NCI-H1930 (cell line): ENCODE measurements around the gene KRT40.
A peak's percentile ranks its signal among the peaks of the same experiment; 100 is the strongest.

ENCODE experiments used
- DNase-seq, 2 experiments: peaks; one replicate each; lab custom pipeline; 2025; lab: John Stamatoyannopoulos, UW

KRT40 gene

DNA sequence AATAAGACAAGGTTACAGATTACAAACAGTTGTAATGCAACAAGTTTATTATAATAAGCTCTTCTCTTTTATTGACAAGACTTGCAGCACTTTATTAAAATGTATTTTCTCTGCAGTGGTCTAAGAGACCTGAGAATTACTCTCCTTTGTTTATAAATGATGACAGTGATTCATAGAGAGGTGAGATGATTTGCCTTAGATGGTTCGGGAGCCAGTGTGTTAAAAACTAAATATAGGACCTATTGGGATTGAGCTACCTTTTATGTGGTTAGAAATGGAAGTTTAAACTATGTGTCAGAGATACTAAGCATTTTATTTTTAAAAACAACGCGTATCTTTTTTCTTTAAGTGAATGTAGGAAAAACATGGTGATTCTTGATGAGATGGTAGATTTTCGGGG lies 12.7 kb upstream of the KRT40 start:
- no peak for DNase-seq

DNA sequence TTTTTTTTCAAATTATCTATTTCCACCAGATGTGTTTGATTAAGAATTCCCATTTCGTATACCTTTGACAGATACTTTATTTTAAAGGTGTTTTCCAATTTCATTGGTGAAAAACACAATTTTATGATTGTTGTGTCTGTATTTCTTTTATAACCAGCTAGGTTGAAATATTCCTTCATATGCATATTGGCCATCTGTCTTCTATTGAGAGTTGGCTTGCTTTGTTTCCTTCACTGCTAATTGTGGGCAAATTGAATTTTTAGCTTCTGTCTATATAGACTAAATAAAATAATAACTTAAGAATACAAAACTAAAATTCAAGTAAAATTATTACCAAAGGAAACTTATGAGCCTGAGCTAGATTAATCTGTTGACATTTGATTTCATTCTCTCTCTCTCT lies 11.0 kb upstream of the KRT40 start:
- DNase-seq: no peak

DNA sequence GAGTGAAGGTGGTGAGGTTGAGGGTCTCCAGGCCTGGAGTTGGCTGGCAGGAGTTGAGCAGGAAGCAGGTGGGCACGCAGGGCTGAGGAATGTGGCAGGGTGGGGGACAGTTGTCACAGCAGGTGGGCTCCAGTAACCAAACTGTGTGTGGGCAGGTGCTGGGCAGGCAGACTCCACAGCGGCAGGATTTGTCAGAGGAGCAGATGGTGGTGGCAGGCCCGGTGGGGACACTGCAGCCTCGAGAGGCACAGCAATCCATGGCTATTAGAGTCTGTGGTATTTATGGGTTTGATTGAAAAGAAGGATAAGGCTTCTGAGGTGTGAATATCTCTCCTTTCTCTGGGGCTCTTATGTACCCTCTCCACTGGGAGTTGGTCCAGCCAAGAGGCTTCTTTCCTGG lies 9.7 kb upstream of the KRT40 start, which contains the start of gene KRTAP3-3:
TSS of gene KRTAP3-3 (minus strand) at position 326 of the 400 bp plus-strand sequence. CDS start at position 259, 67 bp downstream.
- peak; percentile 81 to 90 for DNase-seq

DNA sequence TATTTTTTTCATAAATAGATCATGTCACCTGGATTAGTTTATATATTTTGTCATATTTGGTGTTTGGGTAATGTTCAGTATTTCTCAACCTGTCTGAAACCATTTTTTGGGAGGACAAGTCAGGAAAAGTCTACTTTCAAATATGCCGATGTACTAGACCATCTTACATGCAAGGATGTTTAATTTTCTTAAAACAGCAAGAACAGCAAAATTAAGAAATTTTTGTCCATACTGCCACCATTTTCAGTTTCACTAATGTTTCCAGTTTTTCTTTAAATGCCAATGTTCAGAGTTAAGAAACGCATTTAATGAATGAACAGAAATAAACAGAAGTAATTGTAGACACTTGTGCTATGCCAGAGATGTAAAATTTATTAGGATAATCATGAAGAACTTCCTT lies 9.0 kb upstream of the KRT40 start:
- no peak for DNase-seq

DNA sequence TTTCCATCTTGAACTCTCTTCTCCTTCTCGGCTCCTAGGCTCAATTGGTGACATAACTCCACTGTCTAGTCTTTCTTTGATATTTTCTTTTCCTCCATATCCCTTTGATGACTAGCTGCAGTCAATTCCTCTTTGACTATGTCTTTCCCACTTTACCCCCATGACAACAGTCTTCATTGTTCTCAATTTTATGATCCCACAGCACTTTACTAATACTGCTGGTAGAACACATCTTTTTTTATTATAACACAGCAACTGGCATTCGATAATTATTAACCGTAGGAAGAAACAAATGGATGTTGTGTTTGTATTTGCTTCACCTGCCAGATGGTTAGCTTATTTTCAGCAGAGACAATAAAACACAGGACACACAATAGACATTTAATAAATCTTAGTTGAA lies 8.5 kb upstream of the KRT40 start:
- no peak for DNase-seq

DNA sequence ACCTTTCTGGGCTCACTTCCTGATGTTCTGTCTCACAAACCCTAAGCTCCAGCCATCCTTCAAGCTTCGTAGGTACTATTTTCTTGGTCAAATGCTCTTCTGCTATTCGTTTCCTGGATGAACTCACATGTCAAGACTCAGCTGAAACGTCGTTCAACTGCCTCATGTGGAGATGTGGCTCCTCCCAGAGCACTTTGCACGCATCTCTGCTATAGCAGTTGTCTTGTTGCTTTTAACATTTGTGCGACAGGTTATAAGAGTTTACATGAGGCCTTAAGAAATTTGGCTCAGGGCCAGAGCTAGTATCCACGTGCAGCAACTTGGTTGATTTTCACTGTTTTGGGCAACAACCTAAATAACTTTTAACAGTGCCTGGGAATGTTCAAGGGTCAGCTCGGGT lies 2.8 kb upstream of the KRT40 start:
- DNase-seq: no peak

DNA sequence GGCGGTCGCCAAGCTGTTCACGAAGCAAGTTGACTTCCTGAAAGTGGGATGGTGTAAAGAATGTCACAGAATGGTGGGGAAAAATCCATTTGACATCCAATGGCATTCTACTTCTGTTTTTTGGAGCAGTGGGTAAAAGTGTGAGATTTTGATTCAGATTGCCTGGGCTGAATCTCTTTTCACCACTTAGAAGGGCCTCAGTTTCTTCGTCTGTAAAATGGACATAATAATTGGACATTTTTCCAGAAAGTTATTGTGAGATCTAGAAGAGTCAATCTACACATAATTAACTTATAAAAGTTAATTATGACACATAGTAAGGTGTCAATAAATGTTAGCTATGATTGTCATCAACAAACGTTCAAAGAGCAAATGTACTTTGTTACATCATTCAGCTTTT lies 3.0 kb downstream of the KRT40 start:
- no peak for DNase-seq

GRCh38 chr17:40980596-40980995 lies 3.5 kb downstream of the KRT40 start:
- no peak for DNase-seq

DNA sequence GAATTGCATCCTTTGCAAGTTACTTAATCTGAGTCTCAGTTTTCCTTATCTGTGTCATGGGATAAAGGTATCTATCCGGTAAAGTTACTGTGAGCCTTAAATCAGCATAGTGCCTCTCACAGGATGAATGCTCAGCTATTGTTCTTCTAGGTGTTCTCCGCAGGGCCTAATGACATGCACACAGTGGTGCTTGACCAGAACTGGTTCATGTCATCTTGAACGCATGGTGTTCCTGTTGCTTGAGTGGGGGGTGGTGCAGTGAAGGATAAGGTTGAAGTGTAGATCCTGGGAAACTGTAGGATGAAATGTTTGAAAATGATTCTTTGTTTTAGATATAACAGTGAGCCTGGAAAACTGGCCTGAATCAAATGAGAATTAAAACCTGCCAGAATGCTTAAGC lies 4.0 kb downstream of the KRT40 start:
- no peak for DNase-seq

- no peak for DNase-seq
Measured at GRCh38 chr17:40978575-40979151, 5.5 kb downstream of the KRT40 start.

DNA sequence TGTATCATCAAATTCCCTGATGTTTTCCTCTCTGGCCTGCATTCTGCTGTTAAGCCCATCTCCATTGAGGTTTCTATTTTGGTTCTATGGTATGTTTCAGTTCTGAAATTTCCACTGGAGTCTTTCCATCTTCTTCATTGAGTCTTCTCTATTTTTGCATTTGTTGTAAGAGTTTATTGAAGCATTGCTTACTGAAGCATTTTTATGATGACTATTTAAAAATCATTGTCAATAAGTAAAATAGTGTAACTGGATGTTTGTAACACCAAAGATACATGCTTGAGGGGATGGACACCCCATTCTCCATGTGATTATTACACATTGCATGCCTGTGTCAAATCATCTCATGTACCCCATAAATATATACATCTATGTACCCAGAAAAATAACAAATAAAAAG lies 8.6 kb downstream of the KRT40 start:
- no peak for DNase-seq

DNA sequence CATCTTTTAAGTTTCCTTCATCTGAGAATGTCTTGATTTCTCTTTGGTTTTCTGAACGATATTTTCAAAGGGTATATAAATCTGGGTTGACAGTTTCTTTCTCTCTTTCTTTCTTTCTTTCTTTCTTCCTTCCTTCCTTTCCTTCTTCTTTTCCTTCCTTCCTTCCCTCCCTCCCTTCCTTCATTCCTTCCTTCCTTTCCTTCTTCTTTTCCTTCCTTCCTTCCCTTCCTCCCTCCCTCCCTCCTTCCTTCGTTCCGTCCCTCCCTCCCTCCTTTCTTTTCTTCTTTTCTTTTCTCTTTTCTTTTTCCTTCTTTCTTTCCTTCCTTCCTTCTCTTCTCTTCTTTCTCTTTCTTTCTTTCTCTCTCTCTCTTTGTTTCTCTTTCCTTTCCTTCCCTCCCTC lies 9.8 kb downstream of the KRT40 start:
- DNase-seq: no peak

GRCh38 chr17:40967582-40967981 lies 16.5 kb downstream of the KRT40 start:
- no peak for DNase-seq

- DNase-seq: no peak
Measured at GRCh38 chr17:40966848-40967247, 17.3 kb downstream of the KRT40 start, which contains the start of gene KRT39. Gene KRT39 (minus strand): TSS chr17:40966948. CDS start chr17:40966856, 92 bp downstream.

DNA sequence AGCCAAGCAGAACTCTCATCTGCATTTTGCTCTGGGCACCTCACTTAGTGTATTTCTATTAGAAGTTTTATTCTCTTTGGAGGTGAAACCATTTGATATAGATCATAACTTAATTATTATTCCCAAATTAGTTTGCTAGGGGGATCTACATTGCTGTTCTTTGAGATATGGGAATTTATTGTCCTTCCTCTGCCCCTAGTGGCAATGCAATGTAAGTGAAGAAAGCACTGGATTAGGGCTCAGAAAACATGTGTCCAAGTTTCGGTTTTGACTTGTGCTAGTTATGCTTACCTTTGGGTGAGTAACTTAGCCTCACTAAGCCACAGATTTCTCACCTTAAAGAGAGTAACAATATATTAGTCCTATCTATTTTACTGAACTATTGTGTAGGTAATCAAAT lies 20.3 kb downstream of the KRT40 start:
- DNase-seq: no peak

DNA sequence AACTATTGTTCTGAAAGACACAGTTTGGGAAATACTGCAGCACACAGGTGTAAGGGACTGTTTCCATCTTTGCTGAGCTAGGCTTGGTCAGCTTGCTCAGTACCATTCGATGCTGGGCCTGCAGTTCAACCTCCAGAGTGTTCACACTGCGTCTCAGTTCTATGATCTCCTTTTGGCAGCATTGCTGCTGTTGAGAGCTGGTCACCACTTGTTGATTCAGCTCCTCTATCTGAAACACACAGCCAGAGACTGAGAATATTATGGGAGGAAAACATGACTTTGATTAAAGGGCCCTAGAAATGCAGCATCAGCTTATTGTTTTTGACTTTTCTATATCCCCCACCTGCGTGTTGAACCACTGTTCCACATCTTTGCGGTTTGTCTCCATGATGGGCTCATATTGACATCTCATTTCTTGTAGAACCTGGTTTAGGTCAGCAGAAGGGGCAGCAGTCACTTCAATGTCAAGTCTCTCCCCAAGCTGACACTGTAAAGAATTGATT lies 22.0 kb downstream of the KRT40 start:
- no peak for DNase-seq

- DNase-seq: no peak
Measured at GRCh38 chr17:40961591-40961990, 22.5 kb downstream of the KRT40 start.

DNA sequence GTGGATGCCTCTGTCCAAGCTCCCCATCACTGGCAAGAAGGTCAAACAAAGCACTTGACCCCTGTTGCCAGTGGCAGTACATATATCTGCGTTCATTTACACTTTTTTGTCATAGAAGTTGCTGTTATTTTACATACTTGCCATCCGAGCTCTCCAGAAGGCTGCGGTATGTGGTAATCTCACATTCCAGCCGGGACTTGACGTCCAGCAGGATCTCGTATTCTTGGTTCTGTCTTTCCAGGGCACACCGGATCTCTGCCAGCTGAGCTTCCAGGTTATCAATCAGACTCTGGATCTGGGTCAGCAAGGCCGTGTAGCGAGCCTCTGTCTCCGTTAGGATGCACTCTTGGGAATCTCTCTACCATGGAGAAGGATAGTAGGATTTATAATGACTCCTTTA lies 24.0 kb downstream of the KRT40 start:
- DNase-seq: no peak

DNA sequence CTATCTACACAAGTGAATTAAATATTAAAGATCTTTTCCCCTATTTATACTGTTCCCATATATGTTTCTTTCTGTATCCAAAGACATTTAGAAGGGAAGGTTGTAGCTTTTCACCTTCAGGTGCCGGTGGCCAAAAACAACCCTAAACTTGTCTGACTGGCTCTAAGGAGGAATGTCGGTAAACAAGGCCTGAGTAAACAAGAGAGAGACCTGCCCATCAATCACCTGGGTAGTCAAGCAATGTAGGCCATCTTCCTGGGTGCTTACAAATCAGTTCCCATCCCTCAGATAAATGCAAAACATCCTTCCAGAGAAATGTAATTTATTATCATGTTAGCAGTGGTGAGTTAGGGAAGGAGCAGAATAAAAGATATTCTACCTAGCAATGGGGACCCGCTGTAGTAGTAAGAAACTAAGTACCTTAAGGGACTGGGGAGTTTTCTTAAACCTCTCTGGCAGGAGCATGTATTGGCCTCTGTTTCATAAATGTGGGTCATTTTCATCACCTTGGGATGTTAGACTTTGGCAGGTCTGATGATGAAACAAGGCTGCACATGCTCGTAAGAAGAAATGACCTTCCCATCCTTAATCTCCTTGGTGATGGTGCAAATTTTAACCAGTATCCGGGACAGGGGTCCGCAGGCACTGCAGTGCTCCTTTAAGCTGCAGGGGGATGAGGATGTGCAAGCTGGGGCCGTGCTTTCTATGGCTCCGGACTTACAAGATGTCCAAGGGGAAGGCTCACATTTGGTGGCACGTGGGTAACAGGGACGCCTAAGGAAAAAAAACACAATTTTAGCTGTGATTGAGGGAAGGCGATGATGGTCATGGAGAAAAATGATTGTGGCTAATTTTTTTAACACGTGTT lies 25.8 kb downstream of the KRT40 start:
- DNase-seq: no peak

DNA sequence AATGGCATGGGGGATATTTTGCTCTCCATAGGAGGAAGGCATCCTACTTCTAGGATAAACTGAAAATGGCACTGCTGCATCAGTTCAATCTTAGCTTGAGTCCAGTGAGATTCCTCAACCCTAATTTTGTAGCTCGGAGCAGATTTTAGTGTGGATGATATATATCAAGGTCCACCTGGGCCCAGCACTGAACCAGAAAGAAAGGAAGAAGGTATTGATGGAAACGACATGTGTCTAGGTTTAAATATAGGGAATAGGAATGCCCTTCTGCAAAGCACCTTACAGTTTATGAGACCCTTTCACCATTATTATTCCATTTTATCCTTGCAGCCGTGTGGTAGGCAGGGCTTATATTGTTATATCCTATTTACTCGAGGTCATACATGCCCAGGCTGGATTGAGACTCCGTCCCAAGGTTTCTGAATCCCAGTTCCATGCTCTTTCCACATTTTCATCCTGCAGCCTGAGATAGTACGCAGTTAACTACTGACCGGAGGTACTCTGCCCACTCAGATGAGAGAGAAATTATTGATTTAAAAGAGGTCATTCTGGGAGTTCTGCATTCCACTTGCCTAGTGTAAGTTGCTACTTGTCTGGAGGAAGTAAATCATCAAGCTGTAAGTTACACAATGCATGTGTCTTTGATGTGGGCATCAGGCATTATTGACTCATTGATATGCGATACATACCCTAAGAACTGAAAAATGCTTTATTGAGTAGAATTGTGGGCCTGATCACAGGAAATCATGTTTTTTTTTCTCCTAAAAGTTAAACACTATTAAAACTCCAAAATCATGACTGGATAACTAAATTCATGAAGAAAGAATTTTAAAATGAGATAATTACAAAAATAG lies 27.5 kb downstream of the KRT40 start:
- DNase-seq: no peak

GRCh38 chr17:40953881-40954280 lies 30.2 kb downstream of the KRT40 start:
- no peak for DNase-seq

DNA sequence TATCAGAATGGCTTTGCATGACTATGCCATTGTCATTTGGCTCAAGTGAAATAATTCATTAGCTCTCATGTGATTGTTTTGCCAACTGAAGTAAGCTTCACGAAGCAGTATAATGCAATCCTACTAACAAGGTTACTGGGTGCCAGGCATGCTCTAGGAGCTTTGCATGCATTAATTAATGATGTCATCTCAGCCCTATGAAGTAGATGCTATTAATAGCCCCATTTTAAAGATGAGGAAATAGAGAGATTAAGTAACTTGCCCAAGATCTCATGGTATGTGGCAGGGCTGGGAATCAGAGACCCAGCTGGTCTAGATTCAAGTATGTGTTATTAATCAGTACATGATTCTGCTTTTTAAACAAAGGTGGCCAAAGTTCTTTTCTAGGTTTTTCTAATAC lies 31.5 kb downstream of the KRT40 start:
- DNase-seq: no peak
